ENCODE measurements around the gene SMIM9.

The SMIM9 gene

GRCh38 chrX:154779261-154779660 is 55.2 kb downstream of the SMIM9 start:
- no peak for DNase-seq

- no peak for DNase-seq
These were observed 57.7 kb downstream of the SMIM9 start for GRCh38 chrX:154776753-154777152.

GRCh38 chrX:154775419-154776349 is 58.8 kb downstream of the SMIM9 start:
- no peak for DNase-seq

GRCh38 chrX:154774622-154775021 is 59.8 kb downstream of the SMIM9 start:
- DNase-seq = no peak

Measured in left hindlimb (tissue), 1 donor.